WTC11 (cell line): ENCODE data around the gene ANKRD11. TPM values are rescaled to one million over a fixed set of nuclear protein-coding genes. Genes with fewer than 3 reads are reported as not detected.
A peak's percentile ranks its signal among the peaks of the same experiment; 100 is the strongest.
"Not testable (repeated sequence)": the region's sequence is repeated elsewhere in the genome, so short reads cannot be mapped to it uniquely, and the experiment has no call there.

Experiments used
- ATAC-seq: fragments of 200-7000 bp; cut with Tn5 transposase; 2 replicates; pipeline ENCODE4 v1.10.0; 2021; ENCODE audit warnings: mild to moderate bottlenecking, moderate library complexity
- CTCF ChIA-PET: fragments of 300-600 bp; sonication (Branson Sonifier 250); formaldehyde crosslinking; loops from one replicate; lab custom pipeline; 2021; ENCODE audit warnings: antibody characterized with exemption; lab: Charles Lee
- POLR2A ChIA-PET: fragments of 350-600 bp; sonication (Branson Sonifier 250); formaldehyde crosslinking; loops from one replicate; lab custom pipeline; 2021; ENCODE audit warnings: antibody characterized with exemption; lab: Charles Lee
- DNase-seq: peaks from one replicate; pipeline ENCODE4 v3.0.0; 2021; ENCODE audit warnings: low spot score
- H3K27ac Mint-ChIP-seq: 2 replicates; pipeline ENCODE4 v1.8.0; 2021; ENCODE audit warnings: mixed read lengths
- H3K27me3 Mint-ChIP-seq: 2 replicates; pipeline ENCODE4 v1.8.0; 2021; ENCODE audit warnings: low read depth, mild to moderate bottlenecking, moderate library complexity, mixed read lengths
- H3K36me3 Mint-ChIP-seq: 2 replicates; pipeline ENCODE4 v1.8.0; 2021; ENCODE audit warnings: mixed read lengths
- H3K4me1 Mint-ChIP-seq: 2 replicates; pipeline ENCODE4 v1.8.0; 2022; ENCODE audit warnings: mixed read lengths
- H3K4me3 Mint-ChIP-seq: 2 replicates; pipeline ENCODE4 v1.8.0; 2021; ENCODE audit warnings: mild to moderate bottlenecking, moderate library complexity, mixed read lengths
- H3K9me3 Mint-ChIP-seq: 2 replicates; pipeline ENCODE4 v1.8.0; 2021; ENCODE audit warnings: mixed read lengths
- CREB1 ChIP-seq: sonication (generic); formaldehyde crosslinking; IDR thresholded peaks from 2 replicates; pipeline ENCODE4 v1.8.0; 2023; ENCODE audit warnings: mild to moderate bottlenecking, missing genetic modification reagents
- E2F5 ChIP-seq: sonication (generic); formaldehyde crosslinking; IDR thresholded peaks from 2 replicates; pipeline ENCODE4 v1.8.1; 2022; ENCODE audit warnings: mild to moderate bottlenecking, moderate library complexity, missing genetic modification reagents
- ELF4 ChIP-seq: sonication (generic); formaldehyde crosslinking; IDR thresholded peaks from 2 replicates; pipeline ENCODE4 v1.8.1; 2022; ENCODE audit warnings: low read depth, mild to moderate bottlenecking, moderate library complexity, missing genetic modification reagents
- FOXP1 ChIP-seq: sonication (generic); formaldehyde crosslinking; IDR thresholded peaks from 2 replicates; pipeline ENCODE4 v1.8.0; 2022; ENCODE audit warnings: missing genetic modification reagents, mild to moderate bottlenecking, moderate library complexity, borderline replicate concordance
- GABPB1 ChIP-seq: sonication (generic); formaldehyde crosslinking; IDR thresholded peaks from 2 replicates; pipeline ENCODE4 v1.8.1; 2023; ENCODE audit warnings: mild to moderate bottlenecking, missing genetic modification reagents
- GRHL2 ChIP-seq: fragments of 250-450 bp; sonication (Bioruptor Pico); IDR thresholded peaks from 2 replicates; pipeline ENCODE4 v1.8.0; 2022; ENCODE audit warnings: mild to moderate bottlenecking, moderate library complexity; ENCODE audit not compliant: insufficient replicate concordance, severe bottlenecking
- JAZF1 ChIP-seq: fragments of 250-450 bp; sonication (Bioruptor Pico); IDR thresholded peaks from 2 replicates; pipeline ENCODE4 v1.9.0; 2021; ENCODE audit warnings: moderate library complexity, mild to moderate bottlenecking, inconsistent platforms
- NFYB ChIP-seq: sonication (generic); formaldehyde crosslinking; conservative IDR thresholded peaks from 2 replicates; pipeline ENCODE4 v1.8.0; 2022; ENCODE audit warnings: low read depth, missing genetic modification reagents
- NR2C2 ChIP-seq: sonication (generic); formaldehyde crosslinking; IDR thresholded peaks from 2 replicates; pipeline ENCODE4 v1.8.0; 2022; ENCODE audit warnings: mild to moderate bottlenecking, missing genetic modification reagents
- PRRX2 ChIP-seq: fragments of 250-450 bp; sonication (Bioruptor Pico); IDR thresholded peaks from 2 replicates; pipeline ENCODE4 v1.8.0; 2021; ENCODE audit warnings: mild to moderate bottlenecking
- RORB ChIP-seq: fragments of 250-450 bp; sonication (Bioruptor Pico); IDR thresholded peaks from 2 replicates; pipeline ENCODE4 v1.9.0; 2021; ENCODE audit warnings: mild to moderate bottlenecking
- SMAD3 ChIP-seq: sonication (generic); formaldehyde crosslinking; IDR thresholded peaks from 2 replicates; pipeline ENCODE4 v1.8.0; 2022; ENCODE audit warnings: missing genetic modification reagents, mild to moderate bottlenecking, borderline replicate concordance
- USF1 ChIP-seq: sonication (generic); formaldehyde crosslinking; IDR thresholded peaks from 2 replicates; pipeline ENCODE4 v1.8.0; 2022; ENCODE audit warnings: mild to moderate bottlenecking, missing genetic modification reagents
- ZBTB21 ChIP-seq: sonication (generic); formaldehyde crosslinking; IDR thresholded peaks from 2 replicates; pipeline ENCODE4 v1.8.1; 2023; ENCODE audit warnings: mild to moderate bottlenecking, missing genetic modification reagents, borderline replicate concordance
- ZNF232 ChIP-seq: sonication (generic); formaldehyde crosslinking; IDR thresholded peaks from 2 replicates; pipeline ENCODE4 v1.8.0; 2022; ENCODE audit warnings: mild to moderate bottlenecking, missing genetic modification reagents
- ZNF416 ChIP-seq: fragments of 250-450 bp; sonication (Bioruptor Pico); IDR thresholded peaks from 2 replicates; pipeline ENCODE4 v1.9.0; 2021; ENCODE audit warnings: mild to moderate bottlenecking, inconsistent platforms
- ZNF423 ChIP-seq: fragments of 250-450 bp; sonication (Bioruptor Pico); IDR thresholded peaks from 2 replicates; pipeline ENCODE4 v2.1.2; 2022; ENCODE audit warnings: mild to moderate bottlenecking, moderate library complexity
- total RNA-seq: library from RNA; stranded (reverse); gene quantifications from 3 replicates; pipeline ENCODE4 v1.2.3, GENCODE V29; 2021
- TF ChIP-seq, protein P1 (sequence below): sonication (generic); formaldehyde crosslinking; IDR thresholded peaks from 2 replicates; pipeline ENCODE4 v1.8.1; 2023; ENCODE audit warnings: mild to moderate bottlenecking, missing genetic modification reagents, moderate library complexity
- TF ChIP-seq, protein P2 (sequence below): sonication (generic); formaldehyde crosslinking; IDR thresholded peaks from 2 replicates; pipeline ENCODE4 v1.8.1; 2023; ENCODE audit warnings: mild to moderate bottlenecking, missing genetic modification reagents, moderate library complexity
- TF ChIP-seq, protein P3 (sequence below): sonication (generic); formaldehyde crosslinking; IDR thresholded peaks from 2 replicates; pipeline ENCODE4 v1.8.1; 2022; ENCODE audit warnings: mild to moderate bottlenecking, missing genetic modification reagents, moderate library complexity, borderline replicate concordance
- TF ChIP-seq, protein P4 (sequence below): sonication (generic); formaldehyde crosslinking; IDR thresholded peaks from 2 replicates; pipeline ENCODE4 v1.8.1; 2022; ENCODE audit warnings: low read depth, missing genetic modification reagents, borderline replicate concordance

Gene ANKRD11
- total RNA-seq, 1 experiment from 2014 or later, result 184 TPM

GRCh38 chr16:89244264-89244663 lies 246.1 kb downstream of the ANKRD11 start:
- H3K9me3 Mint-ChIP-seq, H3K4me1 Mint-ChIP-seq, DNase-seq, H3K27ac Mint-ChIP-seq, ATAC-seq, CTCF ChIA-PET, H3K4me3 Mint-ChIP-seq, POLR2A ChIA-PET, H3K36me3 Mint-ChIP-seq: not testable (repeated sequence)
- H3K27me3 Mint-ChIP-seq, result peaks cover 29% of the 10 kb centered on the region

- H3K27me3 Mint-ChIP-seq, result peaks cover 23% of the 10 kb centered on the region
- peaks cover 8% of the 10 kb centered on the region for H3K9me3 Mint-ChIP-seq
- CTCF ChIA-PET, result interaction anchor here (1.0 kb wide), 1 partner anchor 50 kb away, joined by 3 read pairs; no protein-coding TSS in a partner anchor
- H3K4me1 Mint-ChIP-seq, result peaks cover 2% of the 10 kb centered on the region; the same call in 1 of the 2 replicates
- no peak overlapping the region for H3K27ac Mint-ChIP-seq
- DNase-seq (no peak), ATAC-seq (no peak)
- peaks cover 5% of the 10 kb centered on the region for H3K36me3 Mint-ChIP-seq
- no peak for TF ChIP-seq E2F5 (CRISPR knock-in tag)
- no peak for TF ChIP-seq RORB (CRISPR knock-in tag)
- TF ChIP-seq, protein P1, sequence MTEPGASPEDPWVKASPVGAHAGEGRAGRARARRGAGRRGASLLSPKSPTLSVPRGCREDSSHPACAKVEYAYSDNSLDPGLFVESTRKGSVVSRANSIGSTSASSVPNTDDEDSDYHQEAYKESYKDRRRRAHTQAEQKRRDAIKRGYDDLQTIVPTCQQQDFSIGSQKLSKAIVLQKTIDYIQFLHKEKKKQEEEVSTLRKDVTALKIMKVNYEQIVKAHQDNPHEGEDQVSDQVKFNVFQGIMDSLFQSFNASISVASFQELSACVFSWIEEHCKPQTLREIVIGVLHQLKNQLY (CRISPR knock-in tag), result no peak
- TF ChIP-seq, protein P2, sequence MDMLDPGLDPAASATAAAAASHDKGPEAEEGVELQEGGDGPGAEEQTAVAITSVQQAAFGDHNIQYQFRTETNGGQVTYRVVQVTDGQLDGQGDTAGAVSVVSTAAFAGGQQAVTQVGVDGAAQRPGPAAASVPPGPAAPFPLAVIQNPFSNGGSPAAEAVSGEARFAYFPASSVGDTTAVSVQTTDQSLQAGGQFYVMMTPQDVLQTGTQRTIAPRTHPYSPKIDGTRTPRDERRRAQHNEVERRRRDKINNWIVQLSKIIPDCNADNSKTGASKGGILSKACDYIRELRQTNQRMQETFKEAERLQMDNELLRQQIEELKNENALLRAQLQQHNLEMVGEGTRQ, result no peak
- no peak for TF ChIP-seq ELF4 (CRISPR knock-in tag)
- TF ChIP-seq JAZF1, result no peak
- TF ChIP-seq USF1, result no peak
- no peak for TF ChIP-seq NR2C2 (CRISPR knock-in tag)
- TF ChIP-seq, protein P3, sequence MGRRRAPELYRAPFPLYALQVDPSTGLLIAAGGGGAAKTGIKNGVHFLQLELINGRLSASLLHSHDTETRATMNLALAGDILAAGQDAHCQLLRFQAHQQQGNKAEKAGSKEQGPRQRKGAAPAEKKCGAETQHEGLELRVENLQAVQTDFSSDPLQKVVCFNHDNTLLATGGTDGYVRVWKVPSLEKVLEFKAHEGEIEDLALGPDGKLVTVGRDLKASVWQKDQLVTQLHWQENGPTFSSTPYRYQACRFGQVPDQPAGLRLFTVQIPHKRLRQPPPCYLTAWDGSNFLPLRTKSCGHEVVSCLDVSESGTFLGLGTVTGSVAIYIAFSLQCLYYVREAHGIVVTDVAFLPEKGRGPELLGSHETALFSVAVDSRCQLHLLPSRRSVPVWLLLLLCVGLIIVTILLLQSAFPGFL (CRISPR knock-in tag), result no peak
- H3K4me3 Mint-ChIP-seq, result no peak overlapping the region
- POLR2A ChIA-PET, result no interaction called here
Measured at GRCh38 chr16:89243664-89244063, 246.7 kb downstream of the ANKRD11 start.

DNA sequence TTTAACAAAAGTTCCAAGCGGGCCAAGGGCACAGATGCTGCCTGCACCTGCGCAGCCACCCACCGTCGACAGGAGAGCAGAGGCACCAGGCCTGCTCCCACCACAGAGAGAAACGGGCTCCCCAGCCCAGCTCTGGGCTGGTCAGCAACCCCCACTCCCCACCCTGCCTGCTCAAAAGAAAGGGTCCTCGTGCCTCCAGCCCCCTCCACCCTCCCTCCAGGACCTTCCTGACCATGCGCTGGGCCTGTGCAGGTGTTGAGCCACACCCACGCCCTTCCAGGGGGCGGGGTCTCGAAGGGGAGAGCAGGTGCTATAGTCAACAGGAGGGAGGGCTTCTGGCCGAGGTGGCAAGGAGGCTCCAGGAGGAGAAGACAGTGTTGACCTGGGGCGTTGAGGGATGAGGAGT lies 247.6 kb downstream of the ANKRD11 start:
- TF ChIP-seq RORB (CRISPR knock-in tag), result no peak
- TF ChIP-seq ZNF232 (CRISPR knock-in tag), result no peak
- no peak for TF ChIP-seq SMAD3
- no peak for TF ChIP-seq ZBTB21 (CRISPR knock-in tag)
- no peak for TF ChIP-seq ELF4 (CRISPR knock-in tag)
- no peak for ATAC-seq
- H3K27ac Mint-ChIP-seq, result no peak overlapping the region
- peaks cover 5% of the 10 kb centered on the region for H3K36me3 Mint-ChIP-seq
- peaks cover 2% of the 10 kb centered on the region; the same call in 1 of the 2 replicates for H3K4me1 Mint-ChIP-seq
- H3K4me3 Mint-ChIP-seq, result peak overlapping the region; percentile 27; the same call in 1 of the 2 replicates
- ChIA-PET POLR2A (no interaction called here), CTCF (interaction anchor here (1.0 kb wide), 1 partner anchor 51 kb away, joined by 3 read pairs; no protein-coding TSS in a partner anchor)
- DNase-seq, result peak; percentile 50
- H3K9me3 Mint-ChIP-seq, result peaks cover 8% of the 10 kb centered on the region
- peaks cover 14% of the 10 kb centered on the region for H3K27me3 Mint-ChIP-seq

GRCh38 chr16:89241187-89242007 lies 249.0 kb downstream of the ANKRD11 start:
- Mint-ChIP-seq H3K4me1 (peaks cover 2% of the 10 kb centered on the region; the same call in 1 of the 2 replicates), H3K27me3 (peaks cover 13% of the 10 kb centered on the region), H3K9me3 (peaks cover 8% of the 10 kb centered on the region), H3K27ac (peak overlapping the region; percentile 98), H3K36me3 (peaks cover 5% of the 10 kb centered on the region), H3K4me3 (peak overlapping the region; percentile 98)
- ATAC-seq (peak; percentile 81), DNase-seq (peak; percentile 70)
- ChIA-PET CTCF (interaction anchor here (0.6 to 2.0 kb wide), 13 partner anchors 24 to 505 kb away, joined by 3 to 13 read pairs (median 3); partner anchors contain the start of genes CPNE7 and ZNF778), POLR2A (no interaction called here)
- TF ChIP-seq CREB1 (CRISPR knock-in tag) (0 out of 2 replicates have a peak, but pooled peaks have one; percentile 11), ZNF416 (CRISPR knock-in tag) (peak; percentile 61; the same call in 1 of the 2 replicates), GRHL2 (CRISPR knock-in tag) (no peak), PRRX2 (CRISPR knock-in tag) (no peak), FOXP1 (CRISPR knock-in tag) (0 out of 2 replicates have a peak, but pooled peaks have one; percentile 33), GABPB1 (CRISPR knock-in tag) (peak; percentile 75), ZNF423 (CRISPR knock-in tag) (no peak), NFYB (CRISPR knock-in tag) (no peak)
- TF ChIP-seq, protein P4, sequence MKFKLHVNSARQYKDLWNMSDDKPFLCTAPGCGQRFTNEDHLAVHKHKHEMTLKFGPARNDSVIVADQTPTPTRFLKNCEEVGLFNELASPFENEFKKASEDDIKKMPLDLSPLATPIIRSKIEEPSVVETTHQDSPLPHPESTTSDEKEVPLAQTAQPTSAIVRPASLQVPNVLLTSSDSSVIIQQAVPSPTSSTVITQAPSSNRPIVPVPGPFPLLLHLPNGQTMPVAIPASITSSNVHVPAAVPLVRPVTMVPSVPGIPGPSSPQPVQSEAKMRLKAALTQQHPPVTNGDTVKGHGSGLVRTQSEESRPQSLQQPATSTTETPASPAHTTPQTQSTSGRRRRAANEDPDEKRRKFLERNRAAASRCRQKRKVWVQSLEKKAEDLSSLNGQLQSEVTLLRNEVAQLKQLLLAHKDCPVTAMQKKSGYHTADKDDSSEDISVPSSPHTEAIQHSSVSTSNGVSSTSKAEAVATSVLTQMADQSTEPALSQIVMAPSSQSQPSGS (CRISPR knock-in tag), result no peak
